Suppressor macrophage treated with lipopolysaccharide for 1 hour (primary cell): ENCODE data around the gene SLC66A3.
"Not testable (repeated sequence)": the region's sequence is repeated elsewhere in the genome, so short reads cannot be mapped to it uniquely, and the experiment has no call there.

Experiments used
- DNase-seq, 3 donors: peaks; one replicate each; pipeline ENCODE4 v3.0.0-alpha.2; 2020 to 2022

SLC66A3 gene

GRCh38 chr2:11165046-11165445 lies 9.8 kb downstream of the SLC66A3 start:
- not testable (repeated sequence) for DNase-seq

DNA sequence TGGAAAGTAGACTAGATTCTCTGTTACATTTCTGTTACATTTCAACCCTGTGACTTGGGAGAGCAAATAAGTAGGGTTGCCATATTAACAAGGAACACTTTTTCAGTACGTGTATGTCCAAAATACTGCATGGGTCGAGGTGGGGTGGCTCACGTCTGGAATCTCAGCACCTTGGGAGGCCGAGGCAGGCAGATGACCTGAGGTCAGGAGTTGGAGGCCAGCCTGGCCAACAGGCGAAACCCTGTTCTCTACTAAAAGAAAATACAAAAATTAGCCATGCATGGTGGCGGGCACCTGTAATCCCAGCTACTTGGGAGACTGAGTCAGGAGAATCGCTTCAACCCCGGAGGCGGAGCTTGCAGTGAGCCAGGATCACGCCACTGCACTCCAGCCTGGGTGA lies 11.2 kb downstream of the SLC66A3 start:
- no peak for DNase-seq

- DNase-seq = no peak
Observed at GRCh38 chr2:11168488-11168887, 13.2 kb downstream of the SLC66A3 start.

GRCh38 chr2:11169333-11169732 lies 14.1 kb downstream of the SLC66A3 start:
- no peak for DNase-seq

DNA sequence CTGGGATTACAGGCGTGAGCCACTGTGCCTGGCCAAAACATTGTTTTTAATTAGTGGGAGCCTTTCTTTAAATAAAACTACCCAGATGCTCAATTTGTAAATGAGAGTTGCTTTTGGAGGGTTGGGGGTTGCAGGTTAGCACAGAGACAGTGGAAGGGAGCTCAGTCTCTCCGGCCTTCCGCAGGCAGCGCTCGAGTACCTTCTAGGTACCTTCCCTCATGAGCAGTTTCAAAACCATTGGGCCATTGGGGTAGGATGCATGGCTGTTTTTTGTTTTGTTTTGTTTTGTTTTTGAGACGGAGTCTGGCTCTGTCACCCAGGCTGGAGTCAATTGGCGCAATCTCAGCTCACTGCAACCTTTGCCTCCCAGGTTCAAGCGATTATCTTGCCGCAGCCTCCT lies 19.0 kb downstream of the SLC66A3 start:
- no peak for DNase-seq

GRCh38 chr2:11175293-11175795 lies 20.1 kb downstream of the SLC66A3 start:
- peak; percentile 30 to 40 (median 36) for DNase-seq

GRCh38 chr2:11177871-11178690 lies 22.8 kb downstream of the SLC66A3 start:
- peak in 1 of 3 donors; percentile 14 for DNase-seq

DNA sequence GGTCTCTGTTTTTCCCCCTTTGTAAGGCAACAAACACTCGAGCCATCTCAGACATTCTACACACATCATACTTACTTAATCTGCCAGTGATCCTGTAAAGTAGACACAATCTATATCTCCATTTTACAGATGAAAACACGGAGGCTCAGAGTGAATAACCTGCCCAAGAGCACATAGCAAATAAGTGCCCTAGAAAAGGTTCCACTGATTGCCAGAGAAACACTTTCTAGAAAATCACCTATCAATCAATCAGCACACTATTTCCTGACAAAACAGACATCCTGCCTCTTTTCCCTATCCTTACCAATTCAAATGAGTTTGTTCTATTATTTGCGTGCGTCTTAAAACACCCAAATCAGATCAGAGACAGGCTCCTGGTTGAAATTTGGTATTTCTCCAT lies 23.9 kb downstream of the SLC66A3 start:
- no peak for DNase-seq

- peak in 1 of 3 donors; percentile 7 for DNase-seq
Observed at GRCh38 chr2:11179899-11180298, 24.6 kb downstream of the SLC66A3 start.

- DNase-seq = no peak
Observed at GRCh38 chr2:11180653-11181052, 25.4 kb downstream of the SLC66A3 start.

GRCh38 chr2:11182951-11183350 lies 27.7 kb downstream of the SLC66A3 start:
- no peak for DNase-seq

DNA sequence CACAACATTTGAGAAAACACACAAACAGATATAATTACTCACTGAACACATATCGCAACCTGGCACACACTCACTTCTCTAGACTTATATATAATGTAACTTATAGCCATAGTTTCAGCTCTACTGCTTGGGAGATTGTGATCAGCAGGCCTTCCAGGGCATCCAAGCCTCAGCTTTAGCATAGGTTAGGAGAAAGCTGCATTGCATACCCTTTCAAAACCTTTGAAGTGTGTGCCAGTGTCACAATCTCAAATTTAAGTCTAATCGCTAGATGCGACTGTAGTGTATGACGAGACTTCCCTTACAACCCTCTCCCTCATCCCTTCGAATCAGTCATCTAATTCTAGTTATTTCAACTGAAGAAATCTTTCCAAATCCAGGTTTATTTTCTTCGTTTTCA lies 30.9 kb downstream of the SLC66A3 start:
- DNase-seq = no peak

DNA sequence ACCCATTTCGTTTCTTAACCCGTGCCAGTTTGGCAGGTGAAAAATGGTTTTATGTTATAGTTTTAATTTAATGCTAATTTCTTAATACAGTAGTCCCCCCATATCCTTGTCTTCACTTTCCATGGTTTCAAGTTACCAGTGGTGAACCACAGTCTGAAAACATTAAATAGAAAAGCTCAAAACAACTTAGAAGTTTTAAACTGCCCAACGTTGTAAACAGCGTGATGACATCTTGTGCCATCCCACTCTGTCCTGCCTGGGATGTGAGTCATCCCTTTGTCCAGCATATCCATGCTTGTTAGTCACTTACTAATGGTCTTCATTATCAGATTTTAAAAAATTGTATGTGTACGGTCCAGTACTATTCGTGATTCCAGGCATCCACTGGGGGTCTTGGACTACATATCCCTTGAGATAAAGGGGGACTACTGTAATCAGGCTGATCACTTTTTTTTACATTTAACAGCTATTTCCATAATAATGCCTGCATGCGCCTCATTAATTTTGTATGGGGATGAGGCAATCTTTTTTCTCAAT lies 31.9 kb downstream of the SLC66A3 start:
- DNase-seq = peak; percentile 69 to 80 (median 76)

- DNase-seq = peak; percentile 22 to 73 (median 68)
Observed at GRCh38 chr2:11187731-11188130, 32.5 kb downstream of the SLC66A3 start.

- peak in 1 of 3 donors; percentile 24 for DNase-seq
Observed at GRCh38 chr2:11196246-11196645, 41.0 kb downstream of the SLC66A3 start.

- DNase-seq = no peak
Observed at GRCh38 chr2:11200651-11201050, 45.4 kb downstream of the SLC66A3 start.

DNA sequence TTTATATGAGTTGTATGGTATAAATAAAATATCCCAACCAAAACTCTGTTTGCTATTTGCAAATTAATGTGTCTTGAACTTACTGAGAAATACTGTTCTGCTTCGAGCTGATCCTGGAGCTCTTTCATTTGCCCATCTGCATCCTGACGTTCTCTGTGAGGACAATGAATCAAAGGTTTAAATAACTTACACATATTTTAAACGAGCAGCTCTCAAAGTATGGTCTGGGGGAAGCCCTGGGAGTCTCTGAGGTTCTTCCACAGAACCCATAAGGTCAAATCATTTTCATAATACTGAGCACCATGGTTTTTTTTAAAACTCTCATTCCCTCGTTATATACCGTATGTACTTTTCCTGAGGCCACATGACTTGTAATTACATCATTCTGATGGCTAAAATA lies 46.7 kb downstream of the SLC66A3 start:
- no peak for DNase-seq

DNA sequence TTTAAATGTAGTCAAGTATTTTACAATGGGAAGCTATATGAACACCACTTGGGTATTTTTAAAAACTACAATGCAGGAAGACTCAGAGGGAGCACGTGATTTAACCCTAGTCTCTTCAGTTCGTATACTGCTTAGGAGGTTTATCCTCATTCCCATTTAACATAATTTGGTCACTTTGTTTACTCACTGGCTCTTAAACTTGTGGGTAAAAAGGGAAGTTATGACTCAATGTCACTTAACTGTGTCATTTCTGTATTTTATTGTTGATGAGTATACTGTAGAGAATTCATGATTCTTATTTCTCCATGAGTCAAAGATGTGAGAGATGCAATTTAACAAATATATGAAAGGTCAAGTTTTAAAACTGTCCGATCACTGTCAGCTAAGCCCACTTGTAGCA lies 48.2 kb downstream of the SLC66A3 start:
- peak; percentile 69 to 97 (median 94) for DNase-seq

DNA sequence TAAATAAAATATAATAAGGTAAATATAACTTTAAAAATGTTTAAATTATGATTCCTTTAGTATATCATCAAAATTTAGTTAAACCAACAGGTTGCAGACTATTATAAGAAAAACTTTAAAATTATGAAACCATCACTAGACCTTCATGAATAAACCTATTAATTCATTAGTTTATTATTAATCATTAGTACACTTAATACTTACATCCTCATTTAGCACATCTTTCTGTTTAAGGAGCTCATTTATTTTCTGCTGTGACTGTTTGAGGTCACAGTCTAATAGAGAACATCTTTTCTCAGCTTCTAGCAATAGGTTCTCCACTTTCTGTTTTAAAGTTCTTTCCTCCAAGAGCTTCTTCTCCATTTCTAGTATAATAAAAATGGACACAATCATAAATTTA lies 52.8 kb downstream of the SLC66A3 start:
- DNase-seq = no peak

DNA sequence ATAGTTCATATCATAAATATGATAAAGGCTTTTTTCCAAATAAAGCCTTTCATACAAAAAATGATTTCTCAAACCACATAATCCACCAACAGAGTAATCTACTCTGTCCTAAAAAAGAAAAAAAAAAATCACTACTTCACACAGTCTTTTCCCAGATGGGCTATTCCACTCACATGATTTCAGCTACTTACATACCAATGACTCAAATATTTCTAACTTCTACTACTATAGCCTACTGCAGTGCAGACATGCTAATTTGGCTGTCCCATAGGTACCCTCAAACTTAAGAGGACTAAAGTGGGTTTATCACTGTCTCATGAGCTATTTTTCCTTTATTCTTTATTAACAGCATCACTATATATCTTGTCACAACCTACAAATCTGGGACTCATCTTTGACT lies 57.4 kb downstream of the SLC66A3 start:
- DNase-seq = no peak

GRCh38 chr2:11213090-11213638 lies 57.9 kb downstream of the SLC66A3 start:
- no peak for DNase-seq

DNA sequence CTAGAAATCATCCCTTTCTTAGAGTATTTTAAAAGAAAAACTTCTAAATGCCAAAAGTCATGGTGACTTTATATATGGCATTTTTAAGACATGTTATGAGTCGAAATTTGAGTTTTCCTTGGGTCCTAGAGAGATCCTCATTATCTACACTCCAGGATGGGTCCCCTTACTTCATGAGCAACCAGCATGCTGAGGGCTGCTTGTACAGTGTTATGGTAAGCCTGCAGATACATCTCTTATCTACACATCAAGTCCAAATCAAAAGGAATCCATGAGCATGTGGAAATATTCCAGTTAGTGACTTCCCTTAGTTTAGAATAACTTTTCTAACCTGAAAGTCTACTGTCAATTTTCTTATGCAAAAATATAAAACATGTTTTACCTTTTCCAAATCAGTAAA lies 58.7 kb downstream of the SLC66A3 start:
- no peak for DNase-seq

DNA sequence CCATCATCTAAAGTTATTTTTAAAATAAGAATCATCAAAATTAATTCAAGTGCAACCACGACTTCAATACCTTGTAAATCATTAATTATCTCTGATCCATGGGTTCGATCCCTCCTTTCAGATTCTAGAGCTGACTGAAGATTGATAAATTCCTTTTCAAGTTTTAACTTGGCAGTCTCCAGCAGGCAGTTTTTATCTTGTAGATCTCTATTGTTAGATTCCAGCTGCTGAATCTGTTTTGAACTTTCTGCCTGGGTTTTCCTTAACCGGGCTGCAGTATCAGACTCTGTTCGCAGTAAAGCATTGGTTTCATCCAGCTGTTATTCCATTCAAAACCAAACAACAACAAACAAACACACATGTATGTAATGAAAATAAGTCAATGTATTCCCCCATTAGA lies 59.5 kb downstream of the SLC66A3 start:
- no peak for DNase-seq

DNA sequence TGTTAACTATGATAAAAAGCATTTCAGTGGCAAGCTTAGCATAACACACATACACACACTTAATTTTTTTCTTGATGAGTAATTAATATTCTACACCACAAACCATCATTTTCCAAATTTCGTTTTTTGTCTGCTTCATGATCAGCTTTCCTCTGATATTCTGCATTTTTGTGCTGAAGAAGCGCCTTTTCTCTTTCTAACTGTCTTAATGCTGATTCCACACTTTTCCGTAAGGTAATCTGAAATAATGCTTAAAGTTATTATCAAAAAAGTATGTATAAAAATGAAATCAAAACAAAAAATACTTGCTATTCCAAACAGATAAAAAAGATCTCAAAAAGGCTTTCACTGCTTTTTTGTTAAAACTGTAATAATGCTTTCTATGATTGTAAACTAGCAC lies 60.1 kb downstream of the SLC66A3 start:
- DNase-seq = no peak
